Measurements from ENCODE around the gene MIER2. TPM values are rescaled to one million over a fixed set of nuclear protein-coding genes. Genes with fewer than 3 reads are reported as not detected.

MIER2 gene
- total RNA-seq, 1 experiment from 2014 or later: 40.1 TPM

DNA sequence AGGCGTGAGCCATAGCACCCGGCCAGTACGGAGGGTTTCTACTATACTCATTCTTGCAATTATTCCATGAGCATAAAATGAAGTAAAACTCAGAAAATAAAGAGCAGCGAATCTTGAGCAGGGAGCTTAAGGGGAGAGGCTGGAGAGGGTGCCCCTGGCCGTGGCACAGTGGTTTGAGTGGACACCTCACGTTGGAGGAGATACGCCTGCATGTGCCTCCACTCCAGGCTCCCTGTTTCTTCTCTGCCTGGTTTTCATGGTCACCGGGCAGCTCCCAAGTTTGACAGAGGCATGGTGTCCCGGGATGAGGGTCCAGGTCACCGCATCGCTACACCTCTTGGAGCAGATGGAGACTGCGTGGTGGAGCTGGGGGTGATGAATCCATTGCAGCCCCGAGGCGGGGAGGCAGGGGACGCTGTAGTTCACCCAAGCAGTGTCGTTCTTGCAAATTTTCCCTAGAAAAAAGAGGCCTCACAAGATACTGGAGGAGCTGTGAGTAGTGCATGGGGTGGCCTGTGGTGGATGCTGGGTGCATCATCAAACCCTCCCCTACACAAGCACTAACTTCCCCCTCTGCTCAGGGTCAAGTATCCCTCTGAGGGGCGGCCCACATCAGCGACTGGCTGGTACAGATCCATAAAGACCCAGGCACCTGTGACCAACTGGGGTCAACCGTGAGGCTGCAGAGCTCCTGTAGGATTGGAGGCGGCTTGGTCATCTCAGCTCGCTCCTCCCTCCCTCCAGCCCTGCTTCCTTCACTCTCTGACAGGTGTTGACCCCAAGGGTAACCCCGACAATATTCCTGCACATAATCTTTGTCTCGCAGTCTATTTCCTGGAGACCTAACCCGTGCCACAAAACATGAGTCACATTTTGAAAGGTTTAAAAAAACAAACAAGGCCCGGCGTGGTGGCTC is 3.6 kb upstream of the MIER2 start:
- peak in 1 of 2 experiments; percentile 17 for DNase-seq
- TF ChIP-seq, protein P1, sequence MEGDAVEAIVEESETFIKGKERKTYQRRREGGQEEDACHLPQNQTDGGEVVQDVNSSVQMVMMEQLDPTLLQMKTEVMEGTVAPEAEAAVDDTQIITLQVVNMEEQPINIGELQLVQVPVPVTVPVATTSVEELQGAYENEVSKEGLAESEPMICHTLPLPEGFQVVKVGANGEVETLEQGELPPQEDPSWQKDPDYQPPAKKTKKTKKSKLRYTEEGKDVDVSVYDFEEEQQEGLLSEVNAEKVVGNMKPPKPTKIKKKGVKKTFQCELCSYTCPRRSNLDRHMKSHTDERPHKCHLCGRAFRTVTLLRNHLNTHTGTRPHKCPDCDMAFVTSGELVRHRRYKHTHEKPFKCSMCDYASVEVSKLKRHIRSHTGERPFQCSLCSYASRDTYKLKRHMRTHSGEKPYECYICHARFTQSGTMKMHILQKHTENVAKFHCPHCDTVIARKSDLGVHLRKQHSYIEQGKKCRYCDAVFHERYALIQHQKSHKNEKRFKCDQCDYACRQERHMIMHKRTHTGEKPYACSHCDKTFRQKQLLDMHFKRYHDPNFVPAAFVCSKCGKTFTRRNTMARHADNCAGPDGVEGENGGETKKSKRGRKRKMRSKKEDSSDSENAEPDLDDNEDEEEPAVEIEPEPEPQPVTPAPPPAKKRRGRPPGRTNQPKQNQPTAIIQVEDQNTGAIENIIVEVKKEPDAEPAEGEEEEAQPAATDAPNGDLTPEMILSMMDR (IDR thresholded peaks at IDR 0.05; ENCODE audit: insufficient read depth in 1 of 2, low read depth in 1 of 2, low read length in 1 of 2, severe bottlenecking in 1 of 2, unreplicated experiment in 1 of 2): no peak
- Histone ChIP-seq H3K9me3 (no peaks in the 10 kb centered on the region), H3K4me3 (ENCODE audit: low read depth, low read length) (no peak overlapping the region), H3K27me3 (replicated peaks; ENCODE audit: control insufficient read depth, insufficient read depth, low read length) (no peaks in the 10 kb centered on the region), H3K36me3 (ENCODE audit: control insufficient read depth, insufficient read depth, low read length) (no peaks in the 10 kb centered on the region), H3K4me1 (peaks cover 11% of the 10 kb centered on the region)
- ChIA-PET CTCF (no interaction called here), POLR2A (no interaction called here)
- intact Hi-C loops (cut with micrococcal nuclease; ENCODE audit: unreplicated experiment): no loop called here
- BruUV-seq (replicated peaks): no TSS peak
- Mint-ChIP-seq H3K36me3 (ENCODE audit: insufficient read depth, unreplicated experiment) (peaks cover 11% of the 10 kb centered on the region), H3K9me3 (ENCODE audit: unreplicated experiment) (no peaks in the 10 kb centered on the region), H3K27ac (ENCODE audit: unreplicated experiment) (no peak overlapping the region), H3K4me1 (ENCODE audit: low read depth, unreplicated experiment) (peaks cover 15% of the 10 kb centered on the region), H3K4me3 (ENCODE audit: unreplicated experiment) (no peak overlapping the region), H3K27me3 (ENCODE audit: insufficient read depth, unreplicated experiment) (no peaks in the 10 kb centered on the region)

DNA sequence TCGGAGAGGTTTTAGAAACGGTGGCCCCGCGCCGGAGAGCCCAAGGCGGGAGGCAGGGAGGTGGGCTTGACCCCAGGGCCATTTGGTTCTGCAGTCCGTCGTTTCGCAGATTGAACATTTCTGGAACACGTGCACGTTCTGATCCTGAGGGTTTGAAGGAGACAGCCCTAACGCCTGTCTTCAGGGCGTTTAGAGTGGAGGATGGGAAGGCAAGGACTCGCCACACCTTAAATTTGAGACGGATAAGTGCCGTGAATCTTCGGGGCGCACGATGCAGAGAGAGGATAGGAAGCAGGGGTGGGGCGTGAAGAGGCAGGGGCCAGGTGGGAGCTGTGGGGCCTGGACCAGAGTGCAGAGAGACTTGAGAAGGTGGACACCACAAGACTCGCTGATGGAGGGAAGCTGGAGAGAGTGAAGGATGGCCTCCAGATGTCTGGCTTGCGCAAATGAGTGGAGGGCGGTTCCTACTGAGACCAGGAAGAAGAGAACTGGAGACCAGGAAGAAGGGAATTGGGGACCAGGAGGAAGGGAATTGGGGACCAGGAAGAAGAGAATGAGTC is 804 bp upstream of the MIER2 start:
- Histone ChIP-seq H3K36me3 (ENCODE audit: control insufficient read depth, insufficient read depth, low read length) (0 out of 2 replicates have a peak, but pooled peaks cover 1% of the 10 kb centered on the region), H3K4me3 (ENCODE audit: low read depth, low read length) (peak overlapping the region; percentile 73), H3K4me1 (peaks cover 15% of the 10 kb centered on the region), H3K27me3 (replicated peaks; ENCODE audit: control insufficient read depth, insufficient read depth, low read length) (no peaks in the 10 kb centered on the region), H3K9me3 (no peaks in the 10 kb centered on the region)
- Mint-ChIP-seq H3K9me3 (ENCODE audit: unreplicated experiment) (no peaks in the 10 kb centered on the region), H3K36me3 (ENCODE audit: insufficient read depth, unreplicated experiment) (peaks cover 19% of the 10 kb centered on the region), H3K27me3 (ENCODE audit: insufficient read depth, unreplicated experiment) (no peaks in the 10 kb centered on the region), H3K4me1 (ENCODE audit: low read depth, unreplicated experiment) (peaks cover 15% of the 10 kb centered on the region), H3K27ac (ENCODE audit: unreplicated experiment) (peak overlapping the region; percentile 44), H3K4me3 (ENCODE audit: unreplicated experiment) (peak overlapping the region; percentile 76)
- ChIA-PET POLR2A (no interaction called here), CTCF (no interaction called here)
- no TSS peak for BruUV-seq (replicated peaks)
- intact Hi-C loops (cut with micrococcal nuclease; ENCODE audit: unreplicated experiment): no loop called here
- DNase-seq: no peak
- TF ChIP-seq, protein P1 (IDR thresholded peaks at IDR 0.05; ENCODE audit: insufficient read depth in 1 of 2, low read depth in 1 of 2, low read length in 1 of 2, severe bottlenecking in 1 of 2, unreplicated experiment in 1 of 2): no peak

DNA sequence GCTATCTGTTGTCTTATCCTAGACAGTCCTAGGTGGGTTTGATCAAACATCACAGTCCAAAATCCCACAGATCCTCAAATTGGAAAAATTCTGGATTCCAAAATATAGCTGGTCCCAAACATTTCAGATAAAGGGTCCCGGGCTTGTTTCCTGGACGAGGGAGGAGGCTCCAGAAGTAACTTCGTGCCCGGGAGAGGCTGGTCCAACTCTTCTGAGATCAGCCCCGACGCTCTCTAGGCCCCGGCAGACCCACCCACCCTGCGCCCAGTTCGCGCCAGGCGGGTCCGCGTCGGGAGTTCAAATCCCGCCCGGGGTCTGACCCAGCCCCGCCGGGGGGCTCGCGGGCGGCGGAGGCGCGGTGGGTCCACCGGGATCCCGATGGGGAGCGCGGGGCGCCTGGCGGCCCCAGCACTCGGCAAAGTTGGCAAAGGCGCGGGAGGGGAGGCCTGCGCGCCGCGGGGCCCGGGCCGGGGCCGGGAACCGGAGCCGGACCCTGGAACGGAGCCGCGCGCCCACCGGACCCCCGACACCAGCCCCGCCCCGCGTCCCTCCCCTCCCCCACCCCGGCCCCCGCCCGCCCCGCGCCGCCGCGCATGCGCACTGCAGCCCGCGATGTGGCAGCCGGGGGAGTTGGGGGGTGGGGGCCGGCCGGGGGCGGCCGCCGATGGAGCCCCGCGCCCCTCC is 513 bp downstream of the MIER2 start:
- no TSS peak for BruUV-seq (replicated peaks)
- POLR2A ChIA-PET: no interaction called here
- Mint-ChIP-seq H3K27me3 (ENCODE audit: insufficient read depth, unreplicated experiment) (no peaks in the 10 kb centered on the region), H3K4me3 (ENCODE audit: unreplicated experiment) (peak overlapping the region; percentile 76), H3K36me3 (ENCODE audit: insufficient read depth, unreplicated experiment) (peaks cover 30% of the 10 kb centered on the region), H3K9me3 (ENCODE audit: unreplicated experiment) (no peaks in the 10 kb centered on the region), H3K27ac (ENCODE audit: unreplicated experiment) (peak overlapping the region; percentile 69), H3K4me1 (ENCODE audit: low read depth, unreplicated experiment) (peaks cover 15% of the 10 kb centered on the region)
- H3K27me3 ChIP-seq (replicated peaks; ENCODE audit: control insufficient read depth, insufficient read depth, low read length): no peaks in the 10 kb centered on the region
- CTCF ChIA-PET: no interaction called here
- H3K4me3 ChIP-seq (ENCODE audit: low read depth, low read length): peak overlapping the region; percentile 73
- no peaks in the 10 kb centered on the region for H3K9me3 ChIP-seq
- DNase-seq: peak in 1 of 2 experiments; percentile 24
- H3K36me3 ChIP-seq (ENCODE audit: control insufficient read depth, insufficient read depth, low read length): peaks cover 1% of the 10 kb centered on the region; the same call in 1 of the 2 replicates
- intact Hi-C loops (cut with micrococcal nuclease; ENCODE audit: unreplicated experiment): no loop called here
- TF ChIP-seq, protein P1 (IDR thresholded peaks at IDR 0.05; ENCODE audit: insufficient read depth in 1 of 2, low read depth in 1 of 2, low read length in 1 of 2, severe bottlenecking in 1 of 2, unreplicated experiment in 1 of 2): no peak
- peaks cover 15% of the 10 kb centered on the region for H3K4me1 ChIP-seq

Measured in Caco-2 (cell line).